IPS DF 6.9 (cell line): ENCODE data around the gene ANKRD11.

Experiments used
- DNase-seq: peaks from one replicate; pipeline ENCODE4 v3.0.0-alpha.2; 2013; ENCODE audit warnings: low read depth, low spot score
- H3K27ac ChIP-seq: one replicate; pipeline ENCODE4 v1.5.1; 2013; ENCODE audit warnings: low read length, control low read depth
- H3K27me3 ChIP-seq: 2 replicates; pipeline ENCODE4 v1.6.1; 2013; ENCODE audit warnings: mild to moderate bottlenecking, low read length; ENCODE audit not compliant: control insufficient read depth, insufficient read depth
- H3K36me3 ChIP-seq: 2 replicates; pipeline ENCODE4 v1.6.1; 2013; ENCODE audit warnings: low read length; ENCODE audit not compliant: control insufficient read depth, insufficient read depth
- H3K4me1 ChIP-seq: 2 replicates; pipeline ENCODE4 v1.6.1; 2013; ENCODE audit warnings: low read length; ENCODE audit not compliant: control insufficient read depth, insufficient read depth
- H3K4me3 ChIP-seq: 2 replicates; pipeline ENCODE4 v1.5.1; 2013; ENCODE audit warnings: mild to moderate bottlenecking, low read length
- H3K9me3 ChIP-seq: 2 replicates; pipeline ENCODE4 v1.6.1; 2013; ENCODE audit warnings: low read length, inconsistent platforms; ENCODE audit not compliant: control insufficient read depth, insufficient read depth
- WGBS: extraction: QIAGEN DNeasy Blood & Tissue Kit; methylation state at CpG from one replicate; pipeline ENCODE4 v1.1.7; 2013; ENCODE audit warnings: mixed read lengths, missing lambda C conversion rate; ENCODE audit not compliant: insufficient read length, insufficient coverage; 5-methylcytosine and 5-hydroxymethylcytosine counted together

ANKRD11 gene

DNA sequence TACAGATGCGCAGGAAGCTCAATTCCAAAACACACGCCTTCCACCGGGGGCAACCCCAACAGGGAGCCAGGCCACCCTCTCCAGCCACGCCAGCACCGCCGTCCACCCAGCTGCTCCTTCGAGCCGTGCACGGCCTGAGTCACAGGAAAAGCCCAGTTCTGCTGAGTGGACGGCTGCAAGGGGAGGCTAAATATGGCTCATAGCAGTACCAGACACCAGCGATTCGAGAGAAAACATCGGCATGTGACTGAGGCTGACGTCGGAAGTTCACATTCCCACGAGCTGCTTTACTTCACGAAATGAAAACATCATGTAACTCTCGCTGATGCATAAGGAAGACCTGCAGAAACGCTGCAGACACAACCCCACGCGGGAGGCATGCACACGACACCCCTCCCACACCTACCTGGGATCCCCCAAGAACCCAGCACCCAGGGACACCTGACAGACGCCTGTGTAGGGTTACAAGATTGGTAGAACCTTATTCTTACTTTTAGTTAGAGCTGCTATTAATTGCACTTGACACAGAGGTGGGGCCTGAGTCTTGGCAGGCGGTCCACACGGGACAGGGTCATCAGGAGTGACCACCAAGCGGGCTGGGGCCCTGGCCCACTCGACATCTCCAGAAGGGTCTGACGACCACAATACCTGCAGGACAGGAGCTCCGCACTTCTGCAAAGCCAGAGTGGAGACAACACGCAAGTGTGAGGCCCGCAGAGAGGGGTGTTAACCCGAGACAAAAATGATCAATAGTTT lies 116.8 kb downstream of the ANKRD11 start:
- Histone ChIP-seq H3K27me3 (no peaks in the 10 kb centered on the region), H3K27ac (no peak overlapping the region), H3K36me3 (no peaks in the 10 kb centered on the region), H3K4me1 (peaks cover 4% of the 10 kb centered on the region), H3K4me3 (no peak overlapping the region), H3K9me3 (no peaks in the 10 kb centered on the region)
- DNase-seq, result no peak
- no CpG with 5 or more reads among the region's 32 CpGs for WGBS

DNA sequence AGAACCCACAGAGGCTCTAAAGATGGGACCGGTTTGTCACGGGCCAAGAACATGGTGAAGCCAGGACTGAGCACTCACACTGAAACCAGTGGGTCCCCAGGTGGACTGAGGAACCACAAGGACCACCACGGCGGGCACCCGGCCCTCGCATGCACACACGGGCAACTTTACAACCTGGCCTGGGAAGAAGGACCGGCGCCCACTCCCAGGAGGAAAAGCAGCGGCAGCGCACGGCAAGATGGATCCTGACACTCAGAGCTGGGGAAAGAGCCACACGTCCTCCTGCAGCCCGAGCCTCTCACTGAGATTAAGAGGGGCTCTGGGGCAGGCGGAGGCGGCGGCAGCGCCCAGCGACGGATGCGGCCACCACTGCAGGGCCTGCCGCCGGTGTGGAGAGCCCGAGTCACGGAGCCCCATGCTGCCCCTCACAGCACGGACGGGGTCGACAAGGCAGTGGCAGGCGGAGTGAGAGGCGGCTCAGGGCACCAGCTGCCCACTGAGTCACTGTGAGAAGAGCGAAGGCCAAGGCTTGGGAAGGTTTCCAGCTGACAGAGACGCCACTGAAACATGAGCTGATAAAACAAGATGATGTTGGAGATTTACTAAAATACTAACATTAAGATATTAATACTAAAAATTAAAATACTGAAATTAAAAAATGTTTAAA lies 118.3 kb downstream of the ANKRD11 start:
- no peaks in the 10 kb centered on the region for H3K36me3 ChIP-seq
- no peak for DNase-seq
- no peak overlapping the region for H3K4me3 ChIP-seq
- WGBS, result no CpG with 5 or more reads among the region's 32 CpGs
- no peaks in the 10 kb centered on the region for H3K27me3 ChIP-seq
- H3K9me3 ChIP-seq, result no peaks in the 10 kb centered on the region
- H3K4me1 ChIP-seq, result peaks cover 4% of the 10 kb centered on the region
- H3K27ac ChIP-seq, result no peak overlapping the region

GRCh38 chr16:89371386-89371785 lies 119.0 kb downstream of the ANKRD11 start:
- H3K27ac ChIP-seq, result no peak overlapping the region
- H3K4me3 ChIP-seq, result no peak overlapping the region
- H3K36me3 ChIP-seq, result no peaks in the 10 kb centered on the region
- no peak for DNase-seq
- no CpG with 5 or more reads among the region's 12 CpGs for WGBS
- H3K4me1 ChIP-seq, result peaks cover 4% of the 10 kb centered on the region
- no peaks in the 10 kb centered on the region for H3K9me3 ChIP-seq
- no peaks in the 10 kb centered on the region for H3K27me3 ChIP-seq

- Histone ChIP-seq H3K36me3 (no peaks in the 10 kb centered on the region), H3K4me3 (no peak overlapping the region), H3K9me3 (no peaks in the 10 kb centered on the region), H3K4me1 (peaks cover 4% of the 10 kb centered on the region), H3K27ac (no peak overlapping the region), H3K27me3 (no peaks in the 10 kb centered on the region)
- no peak for DNase-seq
- WGBS, result no CpG with 5 or more reads among the region's 15 CpGs
Measured at GRCh38 chr16:89370601-89371000, 119.8 kb downstream of the ANKRD11 start.

- H3K4me3 ChIP-seq, result no peak overlapping the region
- H3K9me3 ChIP-seq, result no peaks in the 10 kb centered on the region
- peaks cover 4% of the 10 kb centered on the region for H3K4me1 ChIP-seq
- no peaks in the 10 kb centered on the region for H3K27me3 ChIP-seq
- no peaks in the 10 kb centered on the region for H3K36me3 ChIP-seq
- no peak for DNase-seq
- no peak overlapping the region for H3K27ac ChIP-seq
- no CpG with 5 or more reads among the region's 5 CpGs for WGBS
Measured at GRCh38 chr16:89370081-89370511, 120.3 kb downstream of the ANKRD11 start.

GRCh38 chr16:89369266-89369895 lies 121.0 kb downstream of the ANKRD11 start:
- Histone ChIP-seq H3K27ac (no peak overlapping the region), H3K4me3 (no peak overlapping the region), H3K36me3 (no peaks in the 10 kb centered on the region), H3K9me3 (no peaks in the 10 kb centered on the region), H3K4me1 (peaks cover 5% of the 10 kb centered on the region), H3K27me3 (no peaks in the 10 kb centered on the region)
- DNase-seq, result no peak
- WGBS, result no CpG with 5 or more reads among the region's 17 CpGs

DNA sequence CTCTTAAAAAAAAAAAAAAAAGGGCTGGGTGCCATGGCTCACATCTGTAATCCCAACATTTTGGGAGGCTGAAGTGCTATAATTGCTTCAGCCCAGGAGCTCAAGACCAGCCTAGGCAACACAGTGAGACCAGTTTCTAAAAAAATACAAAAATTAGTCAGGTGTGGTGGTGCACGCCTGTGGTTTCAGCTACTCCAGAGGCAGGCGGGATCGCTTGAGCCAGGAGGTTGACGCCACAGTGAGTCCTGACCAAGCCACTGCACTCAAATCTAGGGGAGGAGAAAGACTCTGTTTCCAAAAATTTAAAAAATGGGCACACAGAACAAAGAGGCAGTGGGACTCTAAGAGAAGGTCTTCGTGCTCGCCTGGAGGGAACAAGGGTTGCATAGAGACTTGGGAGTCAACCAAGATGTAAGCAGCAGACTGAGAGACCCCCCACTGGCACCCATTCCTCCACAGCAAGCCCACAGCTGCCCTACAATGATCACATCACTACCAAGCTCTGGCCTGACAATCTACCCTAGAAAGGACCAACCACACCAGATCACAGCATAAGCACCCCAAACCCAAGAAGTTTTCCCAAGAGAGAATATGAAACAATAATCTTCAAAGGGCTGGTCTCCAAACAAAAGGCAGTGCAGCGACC lies 121.6 kb downstream of the ANKRD11 start:
- Histone ChIP-seq H3K4me1 (peaks cover 6% of the 10 kb centered on the region), H3K27me3 (no peaks in the 10 kb centered on the region), H3K36me3 (no peaks in the 10 kb centered on the region), H3K27ac (no peak overlapping the region), H3K4me3 (no peak overlapping the region), H3K9me3 (no peaks in the 10 kb centered on the region)
- WGBS, result no CpG with 5 or more reads among the region's 7 CpGs
- DNase-seq, result no peak

DNA sequence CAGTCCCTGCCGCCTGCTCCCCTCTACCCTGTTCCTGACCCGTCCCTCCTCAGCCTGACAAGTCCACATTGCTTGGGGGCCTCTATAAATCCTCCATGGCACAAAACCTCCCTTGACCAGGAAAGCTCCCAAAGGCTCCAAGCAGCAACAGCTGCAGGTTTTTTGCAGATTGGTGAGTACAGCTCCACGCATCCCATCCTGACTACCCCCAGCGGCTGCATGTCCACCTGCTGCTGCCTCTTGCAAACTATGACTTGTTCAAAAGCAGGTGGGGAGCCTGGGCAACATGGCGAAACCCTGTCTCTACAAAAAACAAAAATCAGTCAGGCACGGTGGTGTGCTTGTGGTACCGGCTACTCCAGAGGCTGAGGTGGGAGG lies 122.8 kb downstream of the ANKRD11 start:
- H3K4me3 ChIP-seq, result no peak overlapping the region
- no peak overlapping the region for H3K27ac ChIP-seq
- no peak for DNase-seq
- H3K9me3 ChIP-seq, result no peaks in the 10 kb centered on the region
- H3K4me1 ChIP-seq, result peaks cover 6% of the 10 kb centered on the region
- H3K27me3 ChIP-seq, result no peaks in the 10 kb centered on the region
- no CpG with 5 or more reads among the region's 7 CpGs for WGBS
- no peaks in the 10 kb centered on the region for H3K36me3 ChIP-seq

DNA sequence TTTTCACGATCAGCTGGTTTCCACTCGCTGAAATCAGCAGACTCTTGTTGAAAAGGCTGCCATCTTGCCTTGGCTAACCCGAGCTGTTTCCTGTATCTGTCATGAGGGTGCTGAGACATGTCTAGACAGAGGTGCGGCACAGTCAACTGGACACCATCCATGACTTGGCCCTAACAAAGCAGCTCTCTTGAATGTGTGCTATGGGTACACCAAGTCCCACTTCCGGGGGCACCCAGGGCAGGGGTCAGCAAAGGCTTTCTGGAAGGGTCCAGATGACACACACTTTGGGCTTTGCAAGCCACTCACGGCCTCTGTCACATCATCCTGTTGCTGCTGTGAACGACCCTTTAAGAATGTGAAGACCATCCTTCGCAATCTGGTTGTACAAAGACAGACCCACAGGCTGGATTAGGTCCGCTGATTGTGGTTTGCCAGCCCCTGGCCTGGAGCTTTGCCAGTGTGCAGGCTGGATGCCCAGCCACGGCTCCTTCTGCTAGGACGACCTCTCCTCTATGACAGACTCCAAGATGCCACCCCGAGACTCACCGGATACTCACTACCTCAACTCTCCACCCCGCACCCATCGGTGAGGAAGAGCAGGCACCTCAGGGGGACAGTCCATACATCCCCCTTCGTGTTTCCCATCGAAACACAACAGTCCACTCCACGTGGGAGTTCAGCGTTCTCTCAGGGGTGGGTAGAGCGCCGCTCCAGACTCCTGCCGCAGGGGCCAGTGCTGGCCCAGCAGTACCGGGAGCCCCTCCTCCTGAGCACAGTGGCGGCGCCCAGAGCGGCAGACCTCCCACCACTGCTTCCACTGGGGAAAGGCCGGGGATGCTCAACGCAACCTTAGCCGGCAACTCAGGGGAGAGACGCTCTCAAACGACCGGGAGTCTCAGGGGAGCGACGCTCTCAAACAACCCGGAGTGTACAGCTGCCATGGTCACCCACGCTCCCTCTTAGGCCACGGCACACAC lies 123.5 kb downstream of the ANKRD11 start:
- Histone ChIP-seq H3K4me3 (no peak overlapping the region), H3K27ac (no peak overlapping the region), H3K36me3 (no peaks in the 10 kb centered on the region), H3K9me3 (no peaks in the 10 kb centered on the region), H3K4me1 (peaks cover 6% of the 10 kb centered on the region), H3K27me3 (no peaks in the 10 kb centered on the region)
- no peak for DNase-seq
- no CpG with 5 or more reads among the region's 37 CpGs for WGBS
